ENCODE results near the gene EFCAB7.
A peak's percentile ranks its signal among the peaks of the same experiment; 100 is the strongest.

The EFCAB7 gene

GRCh38 chr1:63522891-63523728, at the start of gene EFCAB7, which contains the start of gene ITGB3BP:
TSS of gene EFCAB7 (plus strand) at chr1:63523525. CDS start at chr1:63525573, 2,048 bp downstream.
TSS of gene ITGB3BP (minus strand) at chr1:63523225. CDS start at chr1:63523133, 92 bp downstream.
- peak; percentile 81 to 84 for DNase-seq

GRCh38 chr1:63475761-63476160, 47.6 kb upstream of the EFCAB7 start:
- no peak for DNase-seq

- DNase-seq, result no peak
Observed at GRCh38 chr1:63480057-63480456, 43.3 kb upstream of the EFCAB7 start.

GRCh38 chr1:63486629-63487028, 36.7 kb upstream of the EFCAB7 start:
- DNase-seq, result no peak

GRCh38 chr1:63487336-63488065, 35.8 kb upstream of the EFCAB7 start:
- no peak for DNase-seq

- DNase-seq, result no peak
Observed at GRCh38 chr1:63497577-63497976, 25.7 kb upstream of the EFCAB7 start.

GRCh38 chr1:63498106-63498505, 25.2 kb upstream of the EFCAB7 start:
- DNase-seq, result no peak

- no peak for DNase-seq
Observed at GRCh38 chr1:63501256-63501655, 22.1 kb upstream of the EFCAB7 start.

GRCh38 chr1:63506782-63507181, 16.5 kb upstream of the EFCAB7 start:
- no peak for DNase-seq

- DNase-seq, result no peak
Observed at GRCh38 chr1:63509718-63510117, 13.6 kb upstream of the EFCAB7 start.

GRCh38 chr1:63512584-63512983, 10.7 kb upstream of the EFCAB7 start:
- DNase-seq, result no peak

GRCh38 chr1:63516629-63517028, 6.7 kb upstream of the EFCAB7 start:
- no peak for DNase-seq

- DNase-seq, result no peak
Observed at GRCh38 chr1:63523738-63524137, 413 bp downstream of the EFCAB7 start.

GRCh38 chr1:63524201-63524600, 876 bp downstream of the EFCAB7 start:
- DNase-seq, result no peak

- no peak for DNase-seq
Observed at GRCh38 chr1:63532727-63533126, 9.4 kb downstream of the EFCAB7 start.

GRCh38 chr1:63533931-63534330, 10.6 kb downstream of the EFCAB7 start:
- no peak for DNase-seq

GRCh38 chr1:63534406-63534805, 11.1 kb downstream of the EFCAB7 start:
- DNase-seq, result no peak

GRCh38 chr1:63537006-63537405, 13.7 kb downstream of the EFCAB7 start:
- DNase-seq, result no peak

- DNase-seq, result peak in 1 of 2 donors; percentile 19
Observed at GRCh38 chr1:63537940-63538339, 14.6 kb downstream of the EFCAB7 start.

GRCh38 chr1:63545780-63546179, 22.5 kb downstream of the EFCAB7 start:
- no peak for DNase-seq

GRCh38 chr1:63547621-63548294, 24.4 kb downstream of the EFCAB7 start:
- DNase-seq, result no peak

GRCh38 chr1:63548303-63548702, 25.0 kb downstream of the EFCAB7 start:
- no peak for DNase-seq

GRCh38 chr1:63548877-63549276, 25.6 kb downstream of the EFCAB7 start:
- DNase-seq, result peak in 1 of 2 donors; percentile 23

All from CD4-positive, alpha-beta T cell treated with Interferon alpha-2 for 1 hour (primary cell).